Aorta (tissue), 5 donors: Measurements from ENCODE around the gene FAM107B. TPM values are rescaled to one million over a fixed set of nuclear protein-coding genes. Genes with fewer than 3 reads are reported as not detected.
"Not testable (repeated sequence)": the region's sequence is repeated elsewhere in the genome, so short reads cannot be mapped to it uniquely, and the experiment has no call there.

ENCODE experiments used
- ATAC-seq: fragments of 200-7000 bp; cut with Tn5 transposase; one replicate; pipeline ENCODE4 v1.9.1; 2022; ENCODE audit warnings: moderate library complexity; ENCODE audit not compliant: low FRiP score
- DNase-seq, 2 donors: peaks; one replicate each; pipeline ENCODE4 v3.0.0-alpha.2; 2020
- H3K27ac ChIP-seq, 2 donors: one replicate each; pipeline ENCODE4 v1.5.1; 2013; ENCODE audit warnings: low read length in 2 of 2, mild to moderate bottlenecking in 2 of 2, moderate library complexity in 2 of 2, control low read depth in 1 of 2, inconsistent platforms in 1 of 2, low read depth in 1 of 2
- H3K27me3 ChIP-seq, 2 donors: one replicate each; pipeline ENCODE4 v1.6.1; 2013; ENCODE audit warnings: control low read depth in 1 of 2, low read length in 1 of 2, mild to moderate bottlenecking in 1 of 2, moderate library complexity in 1 of 2; ENCODE audit not compliant: insufficient read depth in 2 of 2, control insufficient read depth in 1 of 2
- H3K36me3 ChIP-seq, 2 donors: one replicate each; pipeline ENCODE4 v1.6.1; 2013; ENCODE audit warnings: control low read depth in 1 of 2, low read length in 1 of 2, mild to moderate bottlenecking in 1 of 2; ENCODE audit not compliant: insufficient read depth in 2 of 2, control insufficient read depth in 1 of 2
- H3K4me1 ChIP-seq, 2 donors: one replicate each; pipeline ENCODE4 v1.6.1; 2013; ENCODE audit warnings: low read length in 2 of 2, control low read depth in 1 of 2, mild to moderate bottlenecking in 1 of 2, moderate library complexity in 1 of 2; ENCODE audit not compliant: insufficient read depth in 2 of 2, control insufficient read depth in 1 of 2
- H3K4me3 ChIP-seq, 2 donors: one replicate each; pipeline ENCODE4 v1.5.1; 2013; ENCODE audit warnings: low read length in 2 of 2, control low read depth in 1 of 2, mild to moderate bottlenecking in 1 of 2
- H3K9me3 ChIP-seq: one replicate; pipeline ENCODE4 v1.6.1; 2013; ENCODE audit warnings: mild to moderate bottlenecking, low read length; ENCODE audit not compliant: control insufficient read depth
- WGBS, 2 donors: extraction: QIAGEN DNeasy Blood & Tissue Kit; methylation state at CpG; one replicate each; pipeline ENCODE4 v1.1.7; 2013; 5-methylcytosine and 5-hydroxymethylcytosine counted together
- intact Hi-C, 2 donors: fragments of 100-400 bp; cut with DNase I; formaldehyde crosslinking; loops; one replicate each; pipeline versions ENCODE4 v1.14.2 to v1.15.0; 2022
- polyA plus RNA-seq, 2 donors: library from polyadenylated mRNA; stranded (reverse); fragments of 200-250 nt; gene quantifications; one replicate each; pipeline ENCODE4 v1.2.3, GENCODE V29; 2013
- total RNA-seq, 2 donors: library from RNA; stranded (reverse); fragmentation: NEBNext Ultra II Directional; extraction: Animal tissue kit (Norgen Biotek cat#: 25700); gene quantifications; one replicate each; pipeline ENCODE4 v1.2.1, GENCODE V29; 2021
- donor health status: healthy with polysubstance abuse.
- donor health status: Bipolar disorder and iron deficiency.
- donor health status: DM: no; HTN: no; CAD: no.
- donor health status: DM: no; HTN: no; CAD: no.
- donor health status: DM: yes; HTN: yes; CAD: no.

The FAM107B gene
- total and polyA plus RNA-seq, 4 donors, result 16.6 to 58.5 (median 33.1) TPM

DNA sequence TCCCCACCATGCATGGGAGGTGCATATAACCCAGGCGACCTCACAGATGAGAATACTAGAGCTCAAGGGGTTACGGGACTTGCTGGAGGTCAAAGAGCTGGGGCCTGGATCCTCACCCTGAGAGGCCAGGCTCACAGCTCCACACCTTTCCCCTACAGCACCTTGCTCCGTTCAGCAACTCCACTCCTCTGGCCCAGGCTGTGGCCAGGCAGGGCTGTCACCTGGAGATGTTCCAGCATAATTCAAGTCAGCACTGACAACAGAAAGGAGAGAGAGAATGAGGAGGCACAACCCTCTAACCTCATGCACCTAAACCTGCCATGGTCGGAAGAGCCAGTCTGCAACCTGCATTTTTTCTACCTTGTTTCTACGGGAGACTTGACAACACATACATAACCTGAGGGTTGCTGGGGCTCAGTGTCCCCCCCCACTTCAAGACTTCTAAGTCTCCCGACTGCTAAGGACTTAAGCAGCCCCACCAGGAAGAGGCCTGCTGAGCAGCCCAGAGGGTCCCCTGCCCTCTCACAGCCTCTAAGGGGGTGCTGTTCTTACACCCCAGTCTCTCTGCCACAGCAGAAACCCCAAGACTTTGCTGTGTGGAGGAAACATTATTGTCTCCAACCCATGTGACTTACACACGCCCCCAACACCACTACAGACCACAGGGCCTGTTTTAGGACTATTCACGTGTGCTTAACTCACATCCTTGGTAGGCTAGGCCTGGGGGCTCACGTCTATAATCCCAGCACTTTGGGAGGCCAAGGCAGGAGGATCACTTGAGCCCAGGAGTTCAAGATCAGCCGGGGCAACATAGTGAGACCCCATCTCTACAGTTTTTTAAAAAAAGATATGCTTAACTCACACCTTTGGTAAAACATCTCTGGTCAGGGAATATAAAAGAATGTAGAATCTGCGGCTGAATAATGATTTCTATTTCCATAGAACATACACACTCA lies 175.6 kb downstream of the FAM107B start:
- intact Hi-C loops, result no loop called here
- DNase-seq (no peak), ATAC-seq (no peak)
- no peaks in the 10 kb centered on the region for H3K36me3 ChIP-seq
- 86 to 91% methylated on average over 11 of the region's 11 CpGs for WGBS, 2 donors
- H3K27ac ChIP-seq, result no peak overlapping the region
- no peaks in the 10 kb centered on the region for H3K27me3 ChIP-seq
- H3K4me1 ChIP-seq, result no peaks in the 10 kb centered on the region
- H3K4me3 ChIP-seq, result no peak overlapping the region
- no peaks in the 10 kb centered on the region for H3K9me3 ChIP-seq

DNA sequence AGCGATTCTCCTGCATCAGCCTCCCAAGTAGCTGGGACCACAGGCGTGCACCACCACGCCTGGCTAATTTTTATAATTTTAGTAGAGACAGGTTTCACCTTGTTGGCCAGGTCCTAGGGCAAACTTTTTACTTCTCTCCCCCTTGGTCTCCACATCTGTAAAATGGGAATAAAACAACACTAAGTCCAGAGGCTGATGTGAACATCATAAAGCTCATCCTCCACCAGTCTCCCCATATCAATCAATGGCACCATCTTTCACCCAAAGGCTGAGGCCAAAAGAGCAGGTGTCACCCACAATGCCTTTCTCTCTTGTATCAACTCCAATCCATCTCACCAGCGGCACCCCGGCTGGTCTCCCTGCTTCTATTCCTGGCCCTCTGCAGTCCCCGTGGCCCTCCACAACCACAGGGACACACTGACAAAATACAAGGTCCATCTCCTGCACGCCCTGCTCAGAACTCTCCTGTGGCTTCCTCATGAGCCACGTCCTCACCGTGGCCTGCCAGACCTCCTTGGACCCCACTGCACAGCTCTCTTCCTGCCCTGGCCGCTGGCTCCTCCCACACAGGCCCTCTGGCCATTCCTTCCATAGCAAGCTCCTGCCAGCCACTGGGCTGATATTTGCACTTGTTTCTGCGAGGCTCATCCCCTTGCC lies 179.0 kb downstream of the FAM107B start:
- DNase-seq, result no peak
- no peak for ATAC-seq
- WGBS, 2 donors, result 95 to 96% methylated on average over 11 of the region's 11 CpGs
- intact Hi-C loops, result no loop called here
- Histone ChIP-seq H3K27ac (no peak overlapping the region), H3K36me3 (no peaks in the 10 kb centered on the region), H3K27me3 (no peaks in the 10 kb centered on the region), H3K4me3 (no peak overlapping the region), H3K9me3 (no peaks in the 10 kb centered on the region), H3K4me1 (no peaks in the 10 kb centered on the region)

DNA sequence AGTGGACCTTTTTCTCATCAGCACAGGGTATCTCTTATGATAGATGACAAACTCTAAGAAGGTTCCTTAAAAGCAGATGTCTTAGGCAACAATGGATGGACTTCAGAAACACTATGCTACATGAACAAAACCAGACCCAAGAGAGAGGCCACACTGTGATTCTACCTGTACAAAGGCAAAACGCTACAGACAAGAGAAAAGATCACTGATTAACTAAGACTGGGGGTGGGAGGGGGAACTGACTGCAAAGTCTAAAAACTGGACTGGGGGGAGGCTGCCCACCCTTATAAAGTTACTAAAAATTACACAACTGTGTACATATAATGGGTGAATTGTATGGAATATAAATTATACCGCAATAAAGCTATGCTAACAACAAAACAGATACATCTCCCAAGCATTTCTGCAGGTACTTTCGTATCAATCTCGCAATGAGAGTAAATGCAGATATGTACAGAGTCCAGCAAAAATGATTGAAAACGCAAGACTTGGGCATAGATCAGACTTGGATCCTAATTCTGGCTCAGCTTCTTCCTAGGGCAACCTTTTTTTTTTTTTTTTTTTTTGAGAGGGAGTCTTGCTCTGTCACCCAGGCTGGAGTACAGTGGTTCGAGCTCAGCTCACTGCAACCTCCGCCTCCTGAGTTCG lies 179.7 kb downstream of the FAM107B start:
- H3K9me3 ChIP-seq, result no peaks in the 10 kb centered on the region
- intact Hi-C loops, result no loop called here

DNA sequence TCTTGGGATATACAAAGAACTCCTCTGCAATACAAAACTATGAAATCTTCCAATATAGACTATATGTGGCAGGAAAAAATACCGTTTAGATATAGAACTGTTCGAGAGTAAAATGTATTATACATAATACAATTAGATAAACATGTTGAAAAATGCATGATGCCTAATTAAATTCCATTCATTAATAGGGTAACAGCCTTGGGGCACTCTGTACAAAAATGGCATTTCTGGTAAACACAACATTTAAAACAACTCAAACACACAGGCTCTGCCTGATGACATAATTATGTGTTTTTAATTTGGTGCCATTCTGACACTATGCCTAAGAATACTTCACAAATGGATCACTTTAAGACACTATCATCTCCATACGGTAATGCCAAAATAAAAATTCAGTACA lies 180.9 kb downstream of the FAM107B start:
- Histone ChIP-seq H3K9me3 (no peaks in the 10 kb centered on the region), H3K27me3 (no peaks in the 10 kb centered on the region), H3K36me3 (no peaks in the 10 kb centered on the region), H3K4me3 (no peak overlapping the region), H3K4me1 (no peaks in the 10 kb centered on the region), H3K27ac (no peak overlapping the region)
- intact Hi-C loops, result no loop called here
- WGBS, 2 donors, result 84 to 86% methylated on average over 3 of the region's 3 CpGs
- no peak for DNase-seq
- no peak for ATAC-seq

More for the DNA sequence above, 179.7 kb downstream of the FAM107B start:
- 95 to 97% methylated on average over 8 of the region's 8 CpGs for WGBS, 2 donors
- Histone ChIP-seq H3K36me3 (no peaks in the 10 kb centered on the region), H3K4me3 (no peak overlapping the region), H3K27ac (no peak overlapping the region), H3K27me3 (no peaks in the 10 kb centered on the region), H3K4me1 (no peaks in the 10 kb centered on the region)
- DNase-seq (no peak), ATAC-seq (no peak)

DNA sequence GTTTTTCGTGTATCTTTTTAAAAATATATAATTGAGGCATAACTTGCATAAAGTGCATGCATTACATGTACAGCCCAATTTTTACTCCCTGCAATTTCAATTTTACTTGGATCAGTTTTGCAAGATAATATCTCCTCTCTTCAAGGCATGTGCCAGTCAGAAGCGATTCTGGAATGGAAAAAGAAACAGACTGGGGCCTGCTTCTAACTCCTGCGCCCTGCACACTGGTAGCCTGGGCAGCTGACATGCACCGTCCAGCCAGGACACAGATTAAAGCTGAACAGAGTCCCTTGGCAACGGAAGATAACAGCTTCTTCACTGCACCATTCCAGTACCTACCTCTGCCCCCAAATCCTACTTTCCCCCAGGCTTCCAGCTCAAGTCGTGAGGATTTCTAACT lies 182.1 kb downstream of the FAM107B start:
- no peak for DNase-seq
- Histone ChIP-seq H3K27ac (peak overlapping the region in 1 of 2 donors; percentile 10), H3K4me3 (no peak overlapping the region), H3K4me1 (no peaks in the 10 kb centered on the region), H3K9me3 (no peaks in the 10 kb centered on the region), H3K36me3 (no peaks in the 10 kb centered on the region), H3K27me3 (no peaks in the 10 kb centered on the region)
- WGBS, 2 donors, result 45 to 57% methylated on average over 6 of the region's 6 CpGs
- ATAC-seq, result no peak
- intact Hi-C loops, result no loop called here

DNA sequence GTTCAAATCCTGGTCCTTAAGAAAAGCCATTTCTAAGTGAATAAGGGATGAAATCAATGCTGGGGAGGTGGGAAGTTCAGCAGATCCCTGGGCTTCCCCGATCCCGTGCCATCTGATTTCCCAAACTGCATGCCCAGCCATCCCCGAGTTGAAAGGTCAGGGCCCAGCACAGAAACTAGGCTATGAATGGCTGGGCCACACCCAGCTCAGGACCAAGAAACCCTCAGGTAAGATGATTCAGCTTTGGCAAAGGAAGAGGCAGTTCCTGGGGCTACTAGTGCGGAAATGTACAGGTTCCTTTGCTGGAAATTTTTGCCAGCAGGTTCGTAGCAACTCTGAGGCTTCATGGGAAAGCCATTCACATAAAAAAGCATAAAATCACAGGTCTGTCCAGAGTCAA lies 182.7 kb downstream of the FAM107B start:
- intact Hi-C loops, result no loop called here
- no peak overlapping the region for H3K27ac ChIP-seq
- ATAC-seq (no peak), DNase-seq (no peak)
- no peaks in the 10 kb centered on the region for H3K9me3 ChIP-seq
- H3K4me1 ChIP-seq, result no peaks in the 10 kb centered on the region
- no peaks in the 10 kb centered on the region for H3K27me3 ChIP-seq
- no peak overlapping the region for H3K4me3 ChIP-seq
- WGBS, 2 donors, result 88 to 93% methylated on average over 5 of the region's 5 CpGs
- H3K36me3 ChIP-seq, result no peaks in the 10 kb centered on the region

DNA sequence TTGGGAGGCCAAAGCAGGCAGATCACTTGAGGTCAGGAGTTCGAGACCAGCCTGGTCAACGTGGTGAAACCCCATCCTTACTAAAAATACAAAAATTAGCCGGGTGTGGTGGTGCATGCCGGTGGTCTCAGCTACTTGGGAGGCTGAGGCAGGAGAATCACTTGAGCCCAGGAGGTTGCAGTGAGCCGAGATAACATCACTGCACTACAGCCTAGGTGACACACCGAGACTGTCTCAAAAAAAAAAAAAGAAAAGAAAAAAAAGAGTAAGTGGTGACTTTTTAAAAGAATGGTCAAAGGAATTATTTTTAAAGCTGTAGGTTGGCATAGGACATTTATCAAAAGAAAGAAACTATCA lies 185.8 kb downstream of the FAM107B start:
- H3K27me3 ChIP-seq, H3K27ac ChIP-seq, DNase-seq, H3K4me1 ChIP-seq, H3K9me3 ChIP-seq, ATAC-seq, H3K4me3 ChIP-seq, intact Hi-C loops, H3K36me3 ChIP-seq: not testable (repeated sequence)
- 88 to 90% methylated on average over 6 of the region's 6 CpGs for WGBS, 2 donors

DNA sequence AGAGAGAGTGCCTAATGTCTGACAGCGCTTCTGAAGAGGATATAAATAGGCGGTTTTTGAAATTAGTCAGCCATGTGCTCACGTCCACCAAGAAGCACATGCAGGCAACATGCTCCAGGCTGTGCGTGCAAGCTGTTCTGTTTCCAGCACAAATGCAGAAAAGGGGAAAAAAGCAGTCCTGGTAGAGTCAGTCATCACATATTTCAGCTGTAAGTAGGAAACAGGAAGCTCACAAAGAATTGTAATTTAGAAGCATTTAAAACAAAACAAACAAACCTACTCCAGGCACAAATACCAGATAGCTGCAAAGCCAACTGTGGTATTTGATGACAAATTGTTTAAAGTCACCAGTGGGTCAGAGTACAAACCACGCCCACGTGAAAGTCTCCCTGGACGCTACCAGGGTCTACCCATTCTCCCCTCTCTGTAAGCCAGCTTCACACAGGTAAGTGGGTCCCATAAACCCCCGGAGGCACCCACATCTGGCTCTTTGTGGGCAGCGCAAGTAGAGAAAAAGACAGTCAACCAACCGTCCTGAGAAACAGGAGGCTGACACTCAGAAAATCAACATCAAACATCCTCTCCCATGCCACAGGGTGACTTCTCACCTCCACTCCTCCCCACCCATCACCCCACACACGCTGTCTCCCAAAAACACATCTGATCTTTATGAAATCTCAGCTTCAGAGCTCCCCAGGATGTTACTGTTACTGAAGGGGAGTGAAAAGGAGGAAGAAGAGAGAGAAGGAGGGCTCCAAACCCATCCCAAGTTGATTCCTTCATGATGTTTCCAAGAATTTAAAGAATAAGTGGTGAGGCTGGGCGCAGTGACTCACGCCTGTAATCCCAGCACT lies 186.4 kb downstream of the FAM107B start:
- DNase-seq, result peak in 1 of 2 donors; percentile 79
- intact Hi-C loops, result no loop called here
- ATAC-seq, result peak; percentile 65
- H3K4me1 ChIP-seq, result no peaks in the 10 kb centered on the region
- no peak overlapping the region for H3K4me3 ChIP-seq
- no peaks in the 10 kb centered on the region for H3K9me3 ChIP-seq
- no peaks in the 10 kb centered on the region for H3K27me3 ChIP-seq
- H3K36me3 ChIP-seq, result no peaks in the 10 kb centered on the region
- peak overlapping the region in 1 of 2 donors; percentile 58 for H3K27ac ChIP-seq
- WGBS, 2 donors, result 51 to 62% methylated on average over 13 of the region's 13 CpGs
